IMR-90 (cell line): ENCODE results near the gene ECE2. TPM values are rescaled to one million over a fixed set of nuclear protein-coding genes. Genes with fewer than 3 reads are reported as not detected.

Experiments
- ATAC-seq: fragments of 200-7000 bp; cut with Tn5 transposase; 2 replicates; pipeline ENCODE4 v1.9.1; 2020; ENCODE audit warnings: low read depth, mild to moderate bottlenecking, moderate library complexity
- BruUV-seq: library from RNA; stranded (reverse); fragments of 400-500 nt; replicated peaks from 2 replicates; lab custom pipeline; 2021; lab: Mats Ljungman, UMichigan
- CTCF ChIA-PET: fragments of 300-600 bp; formaldehyde crosslinking; extraction: SDS; loops from one replicate; lab custom pipeline; 2021; ENCODE audit warnings: antibody characterized with exemption; lab: Yijun Ruan, JAX
- POLR2A ChIA-PET: fragments of 300-600 bp; sonication (Branson Sonifier 250); formaldehyde crosslinking; loops from one replicate; lab custom pipeline; 2022; ENCODE audit warnings: antibody characterized with exemption; ENCODE audit not compliant: unreplicated experiment; lab: Charles Lee
- DNase-seq: peaks from one replicate; pipeline ENCODE4 v3.0.0; 2013
- H2AFZ ChIP-seq: replicated peaks from 2 replicates; pipeline ENCODE3; 2013; ENCODE audit warnings: low read length, mild to moderate bottlenecking; ENCODE audit not compliant: poor library complexity
- H2AK5ac ChIP-seq: 2 replicates; pipeline ENCODE4 v1.6.1; 2013; ENCODE audit warnings: low read depth, low read length, inconsistent platforms
- H2AK9ac ChIP-seq: replicated peaks from 2 replicates; pipeline ENCODE3; 2013; ENCODE audit warnings: mild to moderate bottlenecking, low read depth, low read length, moderate library complexity; ENCODE audit not compliant: poor library complexity
- H2BK120ac ChIP-seq: 2 replicates; pipeline ENCODE4 v1.6.1; 2013; ENCODE audit warnings: low read depth, low read length, inconsistent platforms
- H2BK15ac ChIP-seq: 3 replicates; pipeline ENCODE4 v1.6.1; 2013; ENCODE audit warnings: low read depth, low read length, inconsistent platforms
- H2BK20ac ChIP-seq: 2 replicates; pipeline ENCODE4 v1.6.1; 2013; ENCODE audit warnings: low read depth, mild to moderate bottlenecking, inconsistent platforms, low read length, moderate library complexity
- H2BK5ac ChIP-seq: 2 replicates; pipeline ENCODE4 v1.6.1; 2013; ENCODE audit warnings: mild to moderate bottlenecking, low read depth, low read length, inconsistent platforms; ENCODE audit not compliant: poor library complexity, severe bottlenecking
- H3K14ac ChIP-seq: replicated peaks from 2 replicates; pipeline ENCODE4 v1.6.1; 2013; ENCODE audit warnings: low read depth, low read length, inconsistent platforms
- H3K18ac ChIP-seq: 2 replicates; pipeline ENCODE4 v1.6.1; 2013; ENCODE audit warnings: low read depth, low read length, control low read depth
- H3K23ac ChIP-seq: 2 replicates; pipeline ENCODE4 v1.6.1; 2013; ENCODE audit warnings: low read depth, low read length, inconsistent platforms
- H3K27ac ChIP-seq: 2 replicates; pipeline ENCODE4 v1.5.1; 2013; ENCODE audit warnings: mild to moderate bottlenecking, control low read depth, low read length; ENCODE audit not compliant: insufficient read depth
- H3K27me3 ChIP-seq: 2 replicates; pipeline ENCODE4 v1.6.1; 2013; ENCODE audit warnings: low read length; ENCODE audit not compliant: control insufficient read depth, insufficient read depth
- H3K36me3 ChIP-seq: 2 replicates; pipeline ENCODE4 v1.6.1; 2013; ENCODE audit warnings: low read length, mixed read lengths; ENCODE audit not compliant: control insufficient read depth, insufficient read depth
- H3K4ac ChIP-seq: 2 replicates; pipeline ENCODE4 v1.6.1; 2013; ENCODE audit warnings: low read depth, low read length, inconsistent platforms
- H3K4me1 ChIP-seq: 2 replicates; pipeline ENCODE4 v1.6.1; 2013; ENCODE audit warnings: low read length, mixed read lengths; ENCODE audit not compliant: control insufficient read depth, insufficient read depth
- H3K4me2 ChIP-seq: 2 replicates; pipeline ENCODE4 v1.6.1; 2013; ENCODE audit warnings: low read depth, mild to moderate bottlenecking, control low read depth, low read length, moderate library complexity
- H3K4me3 ChIP-seq: 2 replicates; pipeline ENCODE4 v1.5.1; 2013; ENCODE audit warnings: low read depth, mild to moderate bottlenecking, control low read depth, low read length, moderate library complexity; ENCODE audit not compliant: insufficient read depth
- H3K56ac ChIP-seq: 2 replicates; pipeline ENCODE4 v1.6.1; 2013; ENCODE audit warnings: low read length, inconsistent platforms; ENCODE audit not compliant: insufficient read depth; ENCODE audit errors: extremely low read depth
- H3K79me1 ChIP-seq, 2 experiments: 2 replicates each; pipeline ENCODE4 v1.6.1; 2013; ENCODE audit warnings: low read length in 2 of 2, inconsistent platforms in 1 of 2, low read depth in 1 of 2
- H3K9ac ChIP-seq: 2 replicates; pipeline ENCODE4 v1.6.1; 2013; ENCODE audit warnings: low read depth, low read length, control low read depth
- H3K9me1 ChIP-seq: 2 replicates; pipeline ENCODE4 v1.6.1; 2013; ENCODE audit warnings: low read length, inconsistent platforms; ENCODE audit not compliant: insufficient read depth
- H3K9me3 ChIP-seq: 2 replicates; pipeline ENCODE4 v1.6.1; 2013; ENCODE audit warnings: low read length; ENCODE audit not compliant: control insufficient read depth, insufficient read depth
- H4K20me1 ChIP-seq: 2 replicates; pipeline ENCODE4 v1.6.1; 2013; ENCODE audit warnings: low read length, inconsistent platforms; ENCODE audit not compliant: insufficient read depth
- H4K5ac ChIP-seq: 2 replicates; pipeline ENCODE4 v1.6.1; 2013; ENCODE audit warnings: mild to moderate bottlenecking, low read depth, low read length, control low read depth
- H4K8ac ChIP-seq, 2 experiments: 2 replicates each; pipeline ENCODE4 v1.6.1; 2013; ENCODE audit warnings: low read depth in 2 of 2, low read length in 2 of 2, control low read depth in 1 of 2, inconsistent platforms in 1 of 2
- H4K91ac ChIP-seq: 2 replicates; pipeline ENCODE4 v1.6.1; 2013; ENCODE audit warnings: low read depth, low read length, inconsistent platforms; ENCODE audit not compliant: insufficient read depth
- RCOR1 ChIP-seq: IDR thresholded peaks from 2 replicates; pipeline ENCODE4 v1.6.1; 2012; ENCODE audit warnings: mild to moderate bottlenecking, low read length, improper control_type of control experiment; ENCODE audit not compliant: insufficient replicate concordance
- SMC3 ChIP-seq: fragments of 150-350 bp; IDR thresholded peaks from 2 replicates; pipeline ENCODE4 v1.6.1; 2016; ENCODE audit warnings: low read depth, mild to moderate bottlenecking, antibody characterized with exemption, low read length, moderate library complexity
- WGBS, 2 experiments: methylation state at CpG; one replicate each; pipeline versions ENCODE4 v1.1.5 to v1.1.7; 2013; ENCODE audit warnings: missing lambda C conversion rate in 2 of 2; ENCODE audit not compliant: insufficient read length in 1 of 2; ENCODE audit errors: extremely low coverage in 2 of 2; 5-methylcytosine and 5-hydroxymethylcytosine counted together
- dilution Hi-C: fragments of 300-500 bp; cut with HindIII; formaldehyde crosslinking; loops from one replicate; pipeline ENCODE4 v1.14.3; 2018; ENCODE audit warnings: low sequenced_read_pairs; ENCODE audit not compliant: unreplicated experiment
- in situ Hi-C: fragments of 300-500 bp; cut with MboI; formaldehyde crosslinking; loops from 3 replicates; pipeline ENCODE4 v1.14.3; 2019; ENCODE audit warnings: low sequenced_read_pairs, inconsistent platforms, mixed read lengths
- intact Hi-C: fragments of 100-400 bp; cut with micrococcal nuclease; formaldehyde crosslinking; loops from 2 replicates; pipeline ENCODE4 v1.10.0; 2022
- polyA plus RNA-seq, 3 experiments: library from polyadenylated mRNA; depleted of rRNA; stranded (reverse); fragments of >200 nt; gene quantifications; 2 replicates each; pipeline ENCODE4 v1.2.3, GENCODE V29; 2012; ENCODE audit warnings: low replicate concordance in 1 of 3
- total RNA-seq: library from RNA; depleted of rRNA; stranded (reverse); fragments of >200 nt; gene quantifications from 2 replicates; pipeline ENCODE4 v1.2.3, GENCODE V29; 2012

ECE2 gene
- total and polyA plus RNA-seq, 2 of the 4 experiments (the other 2 are of a cell fraction), result not detected

- BruUV-seq, result no TSS peak
Measured at GRCh38 chr3:184239708-184240107, 36.1 kb upstream of the ECE2 start.

More at GRCh38 chr3:184239708-184240107, 36.1 kb upstream of the ECE2 start:
- no peaks in the 10 kb centered on the region for H3K9me3 ChIP-seq
- H2BK20ac ChIP-seq, result no peak overlapping the region
- POLR2A ChIA-PET, result no interaction called here
- H3K4me2 ChIP-seq, result no peak overlapping the region
- no peak overlapping the region for H2BK5ac ChIP-seq
- no peak overlapping the region for H3K56ac ChIP-seq
- H3K9me1 ChIP-seq, result no peaks in the 10 kb centered on the region
- H3K27me3 ChIP-seq, result peaks cover 14% of the 10 kb centered on the region; the same call in 1 of the 2 replicates
- CTCF ChIA-PET, result interaction anchor here (0.6 to 3.1 kb wide), 2 partner anchors 10 to 12 kb away, joined by 4 to 10 read pairs; partner anchors contain the start of gene VWA5B2
- peaks cover 23% of the 10 kb centered on the region for H3K36me3 ChIP-seq
- H3K4me1 ChIP-seq, result no peaks in the 10 kb centered on the region
- no peak overlapping the region for H3K27ac ChIP-seq
- H2AK9ac ChIP-seq, result no peak overlapping the region
- H4K5ac ChIP-seq, result no peak overlapping the region
- H3K4ac ChIP-seq, result no peak overlapping the region
- no CpG with 5 or more reads among the region's 7 CpGs for WGBS, 2 experiments
- no peak overlapping the region for H3K14ac ChIP-seq
- in situ Hi-C loops (no loop called here), intact Hi-C loops (no loop called here), dilution Hi-C loops (no loop called here)
- no peak overlapping the region for H2AK5ac ChIP-seq
- peaks cover 14% of the 10 kb centered on the region for H4K20me1 ChIP-seq
- no peak overlapping the region for H2AFZ ChIP-seq
- H3K4me3 ChIP-seq, result no peak overlapping the region
- H3K18ac ChIP-seq, result no peak overlapping the region
- no peak overlapping the region for H4K8ac ChIP-seq
- H2BK120ac ChIP-seq, result no peak overlapping the region
- no peak overlapping the region for H2BK15ac ChIP-seq
- H4K91ac ChIP-seq, result no peak overlapping the region
- no peak for DNase-seq
- no peak overlapping the region for H3K9ac ChIP-seq
- H3K79me1 ChIP-seq, result no peaks in the 10 kb centered on the region
- no peak for TF ChIP-seq SMC3
- TF ChIP-seq RCOR1, result no peak
- no peak overlapping the region for H3K23ac ChIP-seq
- ATAC-seq, result no peak
